GM12874 (cell line): ENCODE measurements around the gene POP4.

Experiments
- CTCF ChIP-seq: IDR thresholded peaks from 2 replicates; pipeline ENCODE4 v1.5.1; 2011; ENCODE audit warnings: low read depth, mild to moderate bottlenecking, control low read depth, low read length, moderate library complexity; ENCODE audit not compliant: insufficient read depth

The POP4 gene

GRCh38 chr19:29571181-29571580 lies 34.9 kb upstream of the POP4 start:
- TF ChIP-seq CTCF = no peak

DNA sequence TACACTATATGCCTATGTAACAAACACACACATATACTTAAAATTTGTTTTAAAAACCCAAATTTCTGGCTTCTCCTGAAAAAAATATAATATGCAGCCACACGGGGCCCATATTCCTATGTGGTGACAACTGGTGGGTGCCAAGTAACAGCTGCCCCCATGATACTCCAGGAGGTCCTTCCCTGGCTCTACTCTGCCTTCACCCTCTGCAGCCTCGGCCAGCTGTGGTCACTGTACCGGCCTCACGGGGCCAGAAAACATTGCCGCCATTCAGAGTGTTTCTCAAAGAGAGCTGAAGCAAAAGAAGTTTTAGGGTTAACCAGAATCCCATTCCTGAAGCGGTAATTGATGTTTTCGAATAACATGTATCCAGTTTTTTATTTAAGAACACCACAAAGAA lies 32.6 kb upstream of the POP4 start:
- TF ChIP-seq CTCF = no peak

GRCh38 chr19:29574510-29574909 lies 31.6 kb upstream of the POP4 start:
- TF ChIP-seq CTCF = no peak

- no peak for TF ChIP-seq CTCF
Observed at GRCh38 chr19:29576046-29576606, 30.0 kb upstream of the POP4 start.

GRCh38 chr19:29576761-29577648 lies 29.1 kb upstream of the POP4 start:
- no peak for TF ChIP-seq CTCF

DNA sequence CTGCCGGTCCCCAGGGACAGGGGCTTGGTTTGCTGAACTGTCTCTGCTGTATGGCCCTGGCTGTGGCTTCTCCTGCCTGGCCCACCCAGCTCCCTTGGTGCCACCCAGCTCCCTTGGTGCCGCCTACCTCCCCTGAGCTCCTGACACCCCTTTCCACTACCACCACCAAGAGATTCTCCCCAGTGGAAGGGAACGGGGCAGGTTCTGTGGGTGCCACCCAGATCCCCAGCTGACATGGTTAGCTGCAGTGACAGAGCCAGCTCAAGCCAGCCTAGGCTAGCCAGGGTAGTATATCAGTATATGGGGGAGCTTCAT lies 28.5 kb upstream of the POP4 start:
- TF ChIP-seq CTCF = no peak

DNA sequence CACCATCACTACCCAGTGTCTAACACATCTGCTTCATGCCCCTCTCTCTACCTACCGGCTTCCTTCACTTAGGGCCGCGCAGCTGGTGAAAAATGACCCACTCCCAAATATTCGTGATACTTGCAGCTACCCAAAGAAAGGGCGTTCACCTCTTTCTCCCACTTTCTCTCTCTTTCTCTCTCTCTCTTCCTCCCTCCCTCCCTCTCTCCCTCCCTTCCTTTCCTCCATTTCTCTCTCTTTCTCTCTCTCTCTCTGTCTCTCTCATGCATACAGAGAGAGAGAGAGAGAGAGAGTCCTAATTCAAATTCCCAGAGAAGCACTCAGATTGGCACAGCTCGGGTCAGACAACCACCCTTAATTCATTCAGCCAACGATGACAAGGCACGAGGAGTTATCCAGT lies 27.7 kb upstream of the POP4 start:
- TF ChIP-seq CTCF = no peak
